ENCODE data around the gene FRA10AC1. TPM values are rescaled to one million over a fixed set of nuclear protein-coding genes. Genes with fewer than 3 reads are reported as not detected.

Gene FRA10AC1
- total RNA-seq, 2 experiments from 2014 or later, result 13.9 to 15.9 TPM

- Mint-ChIP-seq H3K36me3 (no peaks in the 10 kb centered on the region), H3K4me1 (no peaks in the 10 kb centered on the region), H3K27me3 (peaks cover 23% of the 10 kb centered on the region), H3K9me3 (no peaks in the 10 kb centered on the region), H3K4me3 (no peak overlapping the region), H3K27ac (no peak overlapping the region)
- no peak for DNase-seq
Measured at GRCh38 chr10:93622942-93623341, 79.5 kb downstream of the FRA10AC1 start.

GRCh38 chr10:93620925-93621324, 81.5 kb downstream of the FRA10AC1 start:
- no peaks in the 10 kb centered on the region for H3K36me3 Mint-ChIP-seq
- H3K4me3 Mint-ChIP-seq, result no peak overlapping the region
- H3K27me3 Mint-ChIP-seq, result peaks cover 21% of the 10 kb centered on the region
- no peaks in the 10 kb centered on the region for H3K9me3 Mint-ChIP-seq
- H3K4me1 Mint-ChIP-seq, result peaks cover 2% of the 10 kb centered on the region
- DNase-seq, result no peak
- no peak overlapping the region for H3K27ac Mint-ChIP-seq

Other genes starting within 250 kb of the FRA10AC1 start
- gene MYOF, start 220.3 kb downstream of the FRA10AC1 start, total RNA-seq, result 10 to 100 TPM; 22.1 to 22.8 TPM
- gene CEP55, start 206.0 kb downstream of the FRA10AC1 start, total RNA-seq, result 10 to 100 TPM; 47.6 to 52.0 TPM
- gene FFAR4, start 135.9 kb downstream of the FRA10AC1 start, total RNA-seq, result not detected
- not detected for gene RBP4, start 101.4 kb downstream of the FRA10AC1 start, total RNA-seq
- gene PDE6C, start 90.1 kb downstream of the FRA10AC1 start, total RNA-seq, result not detected
- not detected for gene LGI1, start 55.3 kb upstream of the FRA10AC1 start, total RNA-seq
- gene SLC35G1, start 191.4 kb upstream of the FRA10AC1 start, total RNA-seq, result 1 to 10 TPM; 4.0 to 5.3 TPM

Measured in activated naive CD8-positive, alpha-beta T cell treated with anti-CD3 and anti-CD28 coated beads for 36 hours (primary cell).